ENCODE results near the gene ATP5PD. TPM values are rescaled to one million over a fixed set of nuclear protein-coding genes. Genes with fewer than 3 reads are reported as not detected.

Gene ATP5PD
- total and polyA plus RNA-seq, 2 of the 8 experiments (the other 6 are each of a cell fraction or from before 2014, with no cell fraction given) = 335 to 407 TPM

- TF ChIP-seq CHD7 (IDR thresholded peaks at IDR 0.05; ENCODE audit: insufficient replicate concordance, low read length) (no peak), BACH1 (IDR thresholded peaks at IDR 0.05; ENCODE audit: low read length) (no peak), TBP (IDR thresholded peaks at IDR 0.05; ENCODE audit: low read depth, low read length) (no peak), SRF (IDR thresholded peaks at IDR 0.05; ENCODE audit: low read depth, low read length) (no peak), RXRA (IDR thresholded peaks at IDR 0.05; ENCODE audit: insufficient read depth, low read depth, low read length) (no peak)
Measured at GRCh38 chr17:74994440-74994839, 52.3 kb downstream of the ATP5PD start (continued).
